GM18868 (cell line): ENCODE measurements around the gene ELF3.
"Not testable (repeated sequence)": the region's sequence is repeated elsewhere in the genome, so short reads cannot be mapped to it uniquely, and the experiment has no call there.

Source experiments
- ATAC-seq: cut with Tn5 transposase; IDR thresholded peaks from one replicate; pipeline ENCODE4 v1.9.1; 2021; ENCODE audit warnings: mild to moderate bottlenecking, moderate library complexity; ENCODE audit not compliant: unreplicated experiment

The ELF3 gene

GRCh38 chr1:202007805-202008489 is 2.4 kb upstream of the ELF3 start:
- no peak for ATAC-seq

GRCh38 chr1:202009326-202010179 is 834 bp upstream of the ELF3 start:
- no peak for ATAC-seq

- ATAC-seq: no peak
Observed at GRCh38 chr1:202011994-202012393, 1.6 kb downstream of the ELF3 start.

DNA sequence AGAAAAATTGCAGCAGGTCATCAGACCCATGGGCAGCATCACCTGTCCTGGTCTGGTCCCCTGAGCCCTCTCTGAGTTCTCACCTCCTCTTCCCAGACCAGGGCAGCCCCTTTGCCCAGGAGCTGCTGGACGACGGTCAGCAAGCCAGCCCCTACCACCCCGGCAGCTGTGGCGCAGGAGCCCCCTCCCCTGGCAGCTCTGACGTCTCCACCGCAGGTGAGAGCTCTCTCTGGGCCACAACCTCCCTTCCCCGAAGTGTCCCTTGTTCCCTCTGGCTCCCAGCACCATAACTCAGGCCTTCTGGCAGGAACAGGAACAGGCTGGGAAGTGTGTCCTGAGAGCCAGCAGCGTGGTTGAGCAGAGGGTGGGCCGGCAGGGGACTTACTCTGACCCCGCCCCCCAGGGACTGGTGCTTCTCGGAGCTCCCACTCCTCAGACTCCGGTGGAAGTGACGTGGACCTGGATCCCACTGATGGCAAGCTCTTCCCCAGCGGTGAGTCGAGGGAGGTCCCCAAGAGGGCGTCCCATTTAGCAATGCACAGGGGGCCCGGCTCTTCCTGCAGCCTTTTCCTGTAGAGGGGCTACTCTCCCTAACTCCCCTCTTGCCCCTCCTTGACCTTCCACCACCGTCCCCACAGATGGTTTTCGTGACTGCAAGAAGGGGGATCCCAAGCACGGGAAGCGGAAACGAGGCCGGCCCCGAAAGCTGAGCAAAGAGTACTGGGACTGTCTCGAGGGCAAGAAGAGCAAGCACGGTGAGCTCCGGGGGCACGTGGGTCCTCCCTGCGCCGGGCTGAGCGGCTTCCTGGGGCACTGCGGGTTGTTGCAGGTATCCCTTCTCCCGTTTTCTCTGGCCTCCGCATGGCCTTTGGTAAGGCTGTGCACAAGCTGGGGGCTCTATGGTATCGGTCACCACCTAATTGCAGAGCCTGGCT is 2.4 kb downstream of the ELF3 start:
- no peak for ATAC-seq

- ATAC-seq: no peak
Observed at GRCh38 chr1:202013603-202014002, 3.2 kb downstream of the ELF3 start.

DNA sequence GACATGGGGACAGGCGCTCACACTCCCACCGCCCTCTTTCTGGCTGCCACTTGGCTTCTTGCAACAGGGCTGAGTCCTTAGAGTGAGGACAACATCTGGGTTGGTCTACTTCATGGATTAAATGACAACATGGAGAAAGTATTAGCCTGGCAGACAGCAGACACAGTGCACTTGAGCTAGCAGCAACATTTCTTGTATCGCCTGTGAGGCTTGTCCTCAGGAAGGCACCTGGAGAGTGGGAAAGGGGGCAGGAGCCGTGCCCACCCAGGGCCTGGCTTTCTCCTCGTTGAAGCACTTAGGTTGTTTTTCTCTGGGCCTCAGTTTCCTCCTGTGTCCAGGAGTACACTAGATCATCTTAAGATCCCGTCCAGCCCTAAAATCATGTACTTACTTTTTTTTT is 3.7 kb downstream of the ELF3 start:
- ATAC-seq: no peak

DNA sequence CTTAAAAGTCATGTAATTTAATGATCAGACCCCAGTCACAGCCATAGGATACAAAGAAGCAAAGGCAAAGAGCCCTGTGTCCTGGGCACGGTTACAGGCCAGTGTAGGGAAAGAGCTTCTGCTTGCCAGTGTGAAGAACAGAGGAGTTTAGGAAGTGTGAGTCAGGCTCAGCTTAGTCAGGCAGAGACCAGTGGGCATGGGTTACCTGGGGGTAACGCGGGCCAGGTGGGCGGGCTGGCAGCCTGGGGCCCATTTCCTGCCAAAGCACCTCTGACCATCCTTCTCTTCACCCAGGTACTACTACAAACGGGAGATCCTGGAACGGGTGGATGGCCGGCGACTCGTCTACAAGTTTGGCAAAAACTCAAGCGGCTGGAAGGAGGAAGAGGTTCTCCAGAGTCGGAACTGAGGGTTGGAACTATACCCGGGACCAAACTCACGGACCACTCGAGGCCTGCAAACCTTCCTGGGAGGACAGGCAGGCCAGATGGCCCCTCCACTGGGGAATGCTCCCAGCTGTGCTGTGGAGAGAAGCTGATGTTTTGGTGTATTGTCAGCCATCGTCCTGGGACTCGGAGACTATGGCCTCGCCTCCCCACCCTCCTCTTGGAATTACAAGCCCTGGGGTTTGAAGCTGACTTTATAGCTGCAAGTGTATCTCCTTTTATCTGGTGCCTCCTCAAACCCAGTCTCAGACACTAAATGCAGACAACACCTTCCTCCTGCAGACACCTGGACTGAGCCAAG is 4.7 kb downstream of the ELF3 start:
- ATAC-seq: no peak

- ATAC-seq: no peak
Observed at GRCh38 chr1:202015662-202015937, 5.2 kb downstream of the ELF3 start.

DNA sequence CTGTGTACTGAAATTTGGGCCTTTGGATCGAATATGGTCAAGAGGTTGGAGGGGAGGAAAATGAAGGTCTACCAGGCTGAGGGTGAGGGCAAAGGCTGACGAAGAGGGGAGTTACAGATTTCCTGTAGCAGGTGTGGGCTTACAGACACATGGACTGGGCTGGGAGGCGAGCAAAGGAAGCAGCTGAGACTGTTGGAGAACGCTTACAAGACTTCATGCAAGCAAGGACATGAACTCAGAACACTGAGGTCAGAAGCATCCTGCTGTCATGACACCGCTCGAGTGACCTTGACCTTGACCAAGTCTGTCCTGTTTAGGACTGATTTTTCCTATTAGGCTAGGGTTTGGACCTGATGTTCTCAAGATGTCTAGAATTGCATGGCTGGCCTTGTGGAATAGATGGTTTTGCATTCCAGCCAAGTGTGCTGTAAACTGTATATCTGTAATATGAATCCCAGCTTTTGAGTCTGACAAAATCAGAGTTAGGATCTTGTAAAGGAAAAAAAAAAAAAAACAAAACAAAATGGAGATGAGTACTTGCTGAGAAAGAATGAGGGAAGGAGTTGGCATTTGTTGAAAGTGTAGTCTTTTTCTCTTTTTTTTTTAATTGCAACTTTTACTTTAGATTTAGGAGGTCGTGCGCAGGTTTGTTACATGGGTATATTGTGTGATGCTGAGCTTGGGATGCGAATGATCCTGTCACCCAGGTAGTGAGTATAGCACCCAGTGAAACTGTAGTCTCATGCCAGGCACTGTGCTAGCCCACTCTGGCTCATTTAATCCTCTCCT is 5.8 kb downstream of the ELF3 start:
- ATAC-seq: no peak

- no peak for ATAC-seq
Observed at GRCh38 chr1:202016811-202017748, 6.7 kb downstream of the ELF3 start.

GRCh38 chr1:202017749-202018467 is 7.5 kb downstream of the ELF3 start:
- no peak for ATAC-seq

GRCh38 chr1:202018468-202019234 is 8.3 kb downstream of the ELF3 start:
- ATAC-seq: no peak

GRCh38 chr1:202019235-202019558 is 8.8 kb downstream of the ELF3 start:
- ATAC-seq: not testable (repeated sequence)

GRCh38 chr1:202023001-202023433 is 12.6 kb downstream of the ELF3 start:
- ATAC-seq: no peak

DNA sequence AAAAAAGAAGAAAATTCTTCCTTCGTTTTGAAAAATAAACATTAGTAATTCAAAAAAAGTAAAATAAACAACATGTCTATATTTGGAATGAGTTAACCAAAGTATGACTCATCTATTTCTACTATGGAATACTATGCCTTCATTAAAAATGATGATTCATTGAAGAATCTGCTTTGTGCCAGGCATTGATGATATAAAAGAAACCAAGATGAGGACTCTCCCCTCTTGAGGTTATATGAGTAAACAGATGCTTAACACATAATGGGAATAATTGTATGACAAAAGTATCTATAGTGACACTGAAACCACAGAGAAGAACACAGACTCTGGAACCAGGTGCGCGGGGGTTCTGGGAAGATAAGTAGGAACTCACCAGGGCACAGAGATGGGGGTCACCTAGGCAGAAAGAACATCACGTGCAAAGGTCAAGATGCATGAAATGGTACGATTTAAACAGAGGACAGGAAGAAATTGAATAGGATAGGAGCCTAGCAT is 18.8 kb downstream of the ELF3 start:
- no peak for ATAC-seq

DNA sequence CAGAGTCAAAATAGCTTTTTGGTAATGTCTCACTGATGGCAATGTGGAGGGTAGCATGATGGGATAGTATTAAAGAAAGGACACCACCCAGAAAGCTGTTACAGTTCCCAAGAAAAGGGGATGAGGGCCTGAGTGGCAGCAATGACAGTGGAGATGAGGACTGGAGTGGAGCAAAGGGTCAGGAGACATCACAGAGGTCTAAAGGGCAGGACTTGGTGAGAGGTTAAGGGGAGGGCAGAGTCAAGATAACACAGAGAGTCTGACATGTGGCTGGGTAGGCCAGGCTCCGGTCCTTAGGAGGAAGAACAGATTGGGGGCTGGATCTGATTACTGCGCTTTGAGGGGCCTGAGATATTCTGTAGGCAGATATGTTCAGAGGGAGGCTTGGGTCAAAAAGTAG is 19.3 kb downstream of the ELF3 start:
- ATAC-seq: no peak

DNA sequence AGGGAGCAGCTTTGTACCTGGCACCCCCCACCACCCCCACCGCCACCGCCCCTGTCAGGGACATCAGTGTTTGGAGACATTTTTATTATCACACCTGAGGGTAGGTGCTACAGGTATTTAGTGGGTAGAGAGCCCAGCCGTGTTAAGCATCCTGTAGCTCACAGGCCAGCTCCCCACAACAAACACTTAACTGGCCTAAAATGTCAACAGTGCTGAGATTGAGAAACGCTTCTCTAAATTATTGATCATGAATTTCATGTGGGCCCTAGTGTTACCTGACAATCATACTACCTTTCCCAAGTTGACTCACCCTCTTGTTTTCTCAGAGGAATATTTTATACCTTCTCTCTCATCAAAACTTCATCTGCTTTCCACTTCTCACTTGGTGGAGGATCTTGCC is 21.4 kb downstream of the ELF3 start:
- ATAC-seq: no peak
